ENCODE results near the gene FARS2.

- no peak for TF ChIP-seq POLR2A (IDR thresholded peaks at IDR 0.05; ENCODE audit: low read depth, low read length)
- TF ChIP-seq TAF1 (IDR thresholded peaks at IDR 0.05; ENCODE audit: borderline replicate concordance, low read depth, low read length), result no peak
- TF ChIP-seq POLR2AphosphoS5 (IDR thresholded peaks at IDR 0.05; ENCODE audit: low read depth, low read length), result no peak
Measured at GRCh38 chr6:5652406-5653137, 391.3 kb downstream of the FARS2 start.
